ENCODE measurements around the gene APOA4. TPM values are rescaled to one million over a fixed set of nuclear protein-coding genes. Genes with fewer than 3 reads are reported as not detected.

Gene APOA4
- total and polyA plus RNA-seq, 2 of the 13 experiments (the other 11 are each of a cell fraction or from before 2014, with no cell fraction given): 3.8 to 7.2 TPM

GRCh38 chr11:116792869-116793771 lies 30.0 kb downstream of the APOA4 start:
- H3K36me3 ChIP-seq (replicated peaks in 1 of 2; ENCODE audit: control insufficient read depth in 1 of 2, insufficient read depth in 2 of 2, low read length in 2 of 2): no peaks in the 10 kb centered on the region
- no peaks in the 10 kb centered on the region; a peak in 1 of 5 replicates for H3K27me3 ChIP-seq (ENCODE audit: control insufficient read depth in 1 of 2, insufficient read depth in 2 of 2, low read length in 2 of 2)
- no peaks in the 10 kb centered on the region for H3K9me3 ChIP-seq (ENCODE audit: low read length)
- H3K4me1 ChIP-seq (ENCODE audit: insufficient read depth, low read length): peaks cover 93% of the 10 kb centered on the region
- FAIRE-seq (no peak), ATAC-seq (no peak), DNase-seq (ENCODE audit: low spot score) (no peak)
- H2AFZ ChIP-seq (ENCODE audit: low read length): no peak overlapping the region
- in situ Hi-C loops (cut with HindIII; ENCODE audit: extremely low pct_ligation_motif_present, low pct_unique_long_range_greater_than_20kb): loop anchor here (5.0 to 10.0 kb wide), 2 partner anchors 44 to 302 kb away; partner anchors contain the start of genes APOA1 and SIK3
- peaks cover 17% of the 10 kb centered on the region for H3K79me2 ChIP-seq (ENCODE audit: insufficient read depth, low read length)
- H3K9ac ChIP-seq (ENCODE audit: insufficient read depth, low read depth, low read length): peak overlapping the region; percentile 80
- no TSS peak for BruUV-seq (replicated peaks)
- H3K4me3 ChIP-seq (replicated peaks in 1 of 3; ENCODE audit: insufficient read depth in 1 of 3, low read depth in 2 of 3, low read length in 3 of 3): peak overlapping the region; percentile 1 to 83 (median 5); a peak in 2 of 6 replicates
- WGBS (ENCODE audit: low lambda C conversion rate): 60% methylated on average over 8 of the region's 8 CpGs
- peak overlapping the region; percentile 87 for H3K27ac ChIP-seq (ENCODE audit: extremely low read length, insufficient read depth, low read length)
- peak overlapping the region; percentile 93 for H3K4me2 ChIP-seq (ENCODE audit: low read depth, low read length)
- intact Hi-C loops (cut with micrococcal nuclease; ENCODE audit: unreplicated experiment): loop anchor here (1.0 kb wide), 2 partner anchors 15 to 313 kb away; no protein-coding TSS in a partner anchor
- no peaks in the 10 kb centered on the region for H4K20me1 ChIP-seq (ENCODE audit: insufficient read depth, low read length)
- POLR2A ChIA-PET: interaction anchor here (0.9 to 17.3 kb wide), 7 partner anchors 14 to 387 kb away, joined by 3 to 1365 read pairs (median 8); partner anchors contain the start of genes APOA1, APOA4, APOC3 and SIK3
- CTCF ChIA-PET (ENCODE audit: low intra/inter-chr PET ratio, low total read pairs): interaction anchor here (1.4 to 2.6 kb wide), 3 partner anchors 37 to 43 kb away, joined by 3 to 23 read pairs (median 12); partner anchors contain the start of gene APOC3
- 0 out of 2 replicates have a peak, but pooled peaks have one; percentile 5 for TF ChIP-seq ZNF350 (CRISPR knock-in tag; IDR thresholded peaks at IDR 0.05; ENCODE audit: borderline replicate concordance, low read depth)
- no peak for TF ChIP-seq ZNF136 (CRISPR knock-in tag; IDR thresholded peaks at IDR 0.05; ENCODE audit: low read depth)
- 0 out of 2 replicates have a peak, but pooled peaks have one; percentile 2 for TF ChIP-seq ETV6 (CRISPR knock-in tag; conservative IDR thresholded peaks at IDR 0.05)
- TF ChIP-seq E2F2 (CRISPR knock-in tag; IDR thresholded peaks at IDR 0.05; ENCODE audit: borderline replicate concordance): 0 out of 2 replicates have a peak, but pooled peaks have one; percentile 36
- no peak for TF ChIP-seq ZC3H13 (CRISPR knock-in tag; IDR thresholded peaks at IDR 0.05)
- no peak for TF ChIP-seq TCF12 (IDR thresholded peaks at IDR 0.05)
- TF ChIP-seq TCF12 (CRISPR knock-in tag; IDR thresholded peaks at IDR 0.05): 0 out of 2 replicates have a peak, but pooled peaks have one; percentile 5
- no peak for TF ChIP-seq TCF7 (IDR thresholded peaks at IDR 0.05; ENCODE audit: low read depth)
- no peak for TF ChIP-seq RARG (CRISPR knock-in tag; IDR thresholded peaks at IDR 0.05; ENCODE audit: low read depth)
- 0 out of 2 replicates have a peak, but pooled peaks have one; percentile 3 for TF ChIP-seq ZBTB38 (CRISPR knock-in tag; IDR thresholded peaks at IDR 0.05)
- TF ChIP-seq ZSCAN12 (CRISPR knock-in tag; IDR thresholded peaks at IDR 0.05): no peak
- no peak for TF ChIP-seq HNRNPLL (IDR thresholded peaks at IDR 0.05; ENCODE audit: low read depth, low read length, poor library complexity, severe bottlenecking)
- no peak for TF ChIP-seq ZNF766 (CRISPR knock-in tag; IDR thresholded peaks at IDR 0.05; ENCODE audit: borderline replicate concordance)
- TF ChIP-seq ZNF124 (CRISPR knock-in tag; IDR thresholded peaks at IDR 0.05): no peak
- no peak for TF ChIP-seq ESRRA (CRISPR knock-in tag; IDR thresholded peaks at IDR 0.05; ENCODE audit: low read depth)
- no peak for TF ChIP-seq ETV5 (CRISPR knock-in tag; IDR thresholded peaks at IDR 0.05; ENCODE audit: borderline replicate concordance)
- no peak for TF ChIP-seq SALL1 (CRISPR knock-in tag; IDR thresholded peaks at IDR 0.05)
- no peak for TF ChIP-seq THAP11 (CRISPR knock-in tag; IDR thresholded peaks at IDR 0.05)
- TF ChIP-seq CREB1 (IDR thresholded peaks at IDR 0.05): no peak
- 0 out of 2 replicates have a peak, but pooled peaks have one; percentile 29 for TF ChIP-seq CREB1 (CRISPR knock-in tag; IDR thresholded peaks at IDR 0.05)
- TF ChIP-seq ZBTB49 (CRISPR knock-in tag; IDR thresholded peaks at IDR 0.05; ENCODE audit: borderline replicate concordance): no peak

All from HepG2 (cell line).